Fibroblast of villous mesenchyme (primary cell): Measurements from ENCODE around the gene PDSS1. TPM values are rescaled to one million over a fixed set of nuclear protein-coding genes. Genes with fewer than 3 reads are reported as not detected.
A peak's percentile ranks its signal among the peaks of the same experiment; 100 is the strongest.

Experiments used
- DNase-seq: peaks from one replicate; pipeline ENCODE4 v3.0.0-alpha.2; 2010; ENCODE audit warnings: low read depth
- H3K4me3 ChIP-seq: 2 replicates; pipeline ENCODE4 v1.5.1; 2011; ENCODE audit warnings: low read depth, mild to moderate bottlenecking, low read length
- CTCF ChIP-seq: IDR thresholded peaks from 2 replicates; pipeline ENCODE4 v1.5.1; 2012; ENCODE audit warnings: low read depth, mild to moderate bottlenecking, low read length; ENCODE audit not compliant: insufficient read depth
- total RNA-seq: library from RNA; depleted of rRNA; stranded (reverse); fragments of >200 nt; gene quantifications from 2 replicates; pipeline ENCODE4 v1.2.3, GENCODE V29; 2012

The PDSS1 gene
- total RNA-seq, 1 donor = 6.0 TPM

GRCh38 chr10:26714415-26715136 is 17.1 kb downstream of the PDSS1 start:
- no peak for DNase-seq
- no peak for TF ChIP-seq CTCF
- no peak overlapping the region for H3K4me3 ChIP-seq

- no peak for DNase-seq
- H3K4me3 ChIP-seq = no peak overlapping the region
- no peak for TF ChIP-seq CTCF
Measured at GRCh38 chr10:26715137-26715487, 17.6 kb downstream of the PDSS1 start.

- DNase-seq = no peak
- no peak overlapping the region for H3K4me3 ChIP-seq
- TF ChIP-seq CTCF = no peak
Measured at GRCh38 chr10:26717476-26717875, 20.0 kb downstream of the PDSS1 start.

GRCh38 chr10:26721561-26721960 is 24.1 kb downstream of the PDSS1 start:
- DNase-seq = no peak
- no peak overlapping the region for H3K4me3 ChIP-seq
- no peak for TF ChIP-seq CTCF

- no peak for TF ChIP-seq CTCF
- DNase-seq = no peak
- H3K4me3 ChIP-seq = no peak overlapping the region
Measured at GRCh38 chr10:26723016-26723415, 25.5 kb downstream of the PDSS1 start.

GRCh38 chr10:26725837-26726727 is 28.6 kb downstream of the PDSS1 start:
- peak; percentile 78 for TF ChIP-seq CTCF
- peak; percentile 71 for DNase-seq

More at GRCh38 chr10:26725837-26726727, 28.6 kb downstream of the PDSS1 start:
- H3K4me3 ChIP-seq = no peak overlapping the region
